GM13977 (cell line): ENCODE data around the gene TBXA2R.
A peak's percentile ranks its signal among the peaks of the same experiment; 100 is the strongest.

Experiments
- DNase-seq: peaks from one replicate; pipeline ENCODE4 v3.0.0; 2012; ENCODE audit warnings: low spot score
- CTCF ChIP-seq: IDR thresholded peaks from 2 replicates; pipeline ENCODE4 v1.5.1; 2012; ENCODE audit warnings: mild to moderate bottlenecking, control low read depth; ENCODE audit not compliant: insufficient read depth; ENCODE audit errors: extremely low read depth, missing control alignments
- in situ Hi-C: fragments of 300-500 bp; cut with MboI; formaldehyde crosslinking; loops from one replicate; pipeline ENCODE4 v1.12.0; 2022; ENCODE audit warnings: low sequenced_read_pairs, low pct_unique_long_range_greater_than_20kb, mixed read lengths, inconsistent platforms; ENCODE audit not compliant: unreplicated experiment

TBXA2R gene

DNA sequence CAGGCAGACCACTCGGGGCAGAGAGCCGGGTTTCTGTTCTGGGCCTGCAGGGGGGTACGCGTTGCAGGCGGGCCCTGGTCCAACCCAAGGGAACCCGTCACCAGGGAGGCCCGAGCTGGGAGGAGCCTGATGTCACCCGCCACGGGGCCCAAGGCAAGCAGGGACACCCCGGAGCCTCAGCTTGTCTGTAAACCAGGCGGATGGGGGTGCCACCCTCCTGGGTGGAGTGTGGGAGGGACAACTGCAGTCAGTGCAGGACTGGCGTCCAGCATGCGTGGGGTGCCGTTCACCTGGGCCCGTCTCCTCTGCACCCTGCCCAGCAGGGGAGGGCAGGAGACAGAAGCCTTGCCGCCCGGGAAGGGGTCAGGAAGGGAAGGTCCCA, 12.9 kb upstream of the TBXA2R start:
- in situ Hi-C loops, result no loop called here
- DNase-seq, result no peak
- no peak for TF ChIP-seq CTCF

DNA sequence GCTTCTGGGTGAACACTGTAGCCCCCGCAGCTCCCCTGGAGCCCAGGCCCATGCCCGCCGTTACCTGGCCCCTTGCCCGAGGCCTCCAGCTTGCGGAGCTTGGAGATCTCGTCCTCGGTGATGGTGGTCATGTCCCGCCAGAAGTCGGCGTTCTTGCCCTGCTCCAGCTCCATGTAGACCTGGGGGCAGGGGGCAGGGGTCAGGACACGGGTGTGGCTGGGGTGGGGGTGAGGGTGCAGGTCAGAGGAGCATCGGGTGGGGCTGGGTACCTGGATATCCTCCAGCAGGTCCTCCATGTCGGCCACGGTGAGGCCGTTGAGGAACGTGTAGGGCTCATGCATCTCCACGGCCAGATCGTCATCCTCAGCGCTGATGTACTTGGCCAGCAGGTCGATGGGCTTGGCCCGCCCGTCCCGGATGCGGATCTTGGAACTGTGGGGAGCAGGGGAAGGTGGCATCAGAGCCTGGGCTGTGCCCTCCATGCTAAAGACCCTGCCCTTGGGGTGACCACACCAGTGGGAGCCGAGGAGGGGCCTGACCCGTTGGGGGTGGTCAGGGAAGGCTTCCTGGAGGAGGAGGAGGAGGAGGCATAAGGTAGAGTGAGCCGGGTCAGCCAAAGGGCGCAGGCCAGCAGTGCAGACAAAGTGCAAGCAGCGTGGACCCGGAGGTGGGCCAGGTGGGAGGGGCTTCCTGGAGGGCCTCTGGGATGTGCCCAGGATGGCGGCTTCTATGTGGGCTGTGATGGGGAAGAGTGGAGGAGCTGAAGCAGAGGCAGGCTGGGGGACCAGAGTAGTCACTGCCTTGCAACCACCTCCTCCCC, 12.3 kb upstream of the TBXA2R start:
- DNase-seq, result no peak
- in situ Hi-C loops, result no loop called here
- no peak for TF ChIP-seq CTCF

- DNase-seq, result peak; percentile 96
- in situ Hi-C loops, result no loop called here
- peak; percentile 86 for TF ChIP-seq CTCF
These were observed 11.6 kb upstream of the TBXA2R start for GRCh38 chr19:3618144-3618810.

GRCh38 chr19:3617463-3617862, 10.8 kb upstream of the TBXA2R start:
- in situ Hi-C loops, result no loop called here
- TF ChIP-seq CTCF, result no peak
- DNase-seq, result no peak

GRCh38 chr19:3615524-3616135, 9.0 kb upstream of the TBXA2R start:
- no peak for DNase-seq
- in situ Hi-C loops, result no loop called here
- no peak for TF ChIP-seq CTCF

- in situ Hi-C loops, result no loop called here
- TF ChIP-seq CTCF, result no peak
- no peak for DNase-seq
These were observed 8.3 kb upstream of the TBXA2R start for GRCh38 chr19:3614858-3615505.
